OCI-LY7 (cell line): ENCODE measurements around the gene TXNL4B. TPM values are rescaled to one million over a fixed set of nuclear protein-coding genes. Genes with fewer than 3 reads are reported as not detected.
"Not testable (repeated sequence)": the region's sequence is repeated elsewhere in the genome, so short reads cannot be mapped to it uniquely, and the experiment has no call there.

ENCODE experiments used
- BruUV-seq: library from RNA; stranded (reverse); fragments of 400-500 nt; replicated peaks from 2 replicates; lab custom pipeline; 2021; lab: Mats Ljungman, UMichigan
- CTCF ChIA-PET: fragments of 300-600 bp; sonication (Branson Sonifier 250); formaldehyde crosslinking; loops from one replicate; lab custom pipeline; 2022; ENCODE audit warnings: antibody characterized with exemption; ENCODE audit not compliant: unreplicated experiment; lab: Charles Lee
- POLR2A ChIA-PET: fragments of 300-600 bp; sonication (Branson Sonifier 250); formaldehyde crosslinking; loops from one replicate; lab custom pipeline; 2022; ENCODE audit warnings: antibody characterized with exemption; lab: Charles Lee
- DNase-seq: peaks from one replicate; pipeline ENCODE4 v3.0.0-alpha.2; 2015; ENCODE audit warnings: low spot score
- H2AFZ ChIP-seq: fragments of 200-600 bp; sonication (generic), shearing (Covaris generic); 2 replicates; pipeline ENCODE4 v1.6.1; 2014; ENCODE audit warnings: mild to moderate bottlenecking, antibody characterized with exemption, low read length, moderate library complexity
- H3K27ac ChIP-seq: fragments of 200-600 bp; sonication (generic); 2 replicates; pipeline ENCODE4 v1.5.1; 2014; ENCODE audit warnings: mixed run types, low read depth, mild to moderate bottlenecking, moderate library complexity, low read length, inconsistent platforms; ENCODE audit not compliant: poor library complexity, severe bottlenecking
- H3K36me3 ChIP-seq: fragments of 200-600 bp; sonication (generic); 2 replicates; pipeline ENCODE4 v1.6.1; 2014; ENCODE audit warnings: mild to moderate bottlenecking, antibody characterized with exemption, low read length, moderate library complexity, mixed read lengths; ENCODE audit not compliant: insufficient read depth
- H3K4me1 ChIP-seq: fragments of 200-600 bp; sonication (generic); 2 replicates; pipeline ENCODE4 v1.5.1; 2014; ENCODE audit warnings: mild to moderate bottlenecking, low read length; ENCODE audit not compliant: insufficient read depth, poor library complexity, severe bottlenecking
- H3K4me2 ChIP-seq: fragments of 200-600 bp; sonication (generic); 2 replicates; pipeline ENCODE4 v1.6.1; 2014; ENCODE audit warnings: mild to moderate bottlenecking, low read length
- H3K4me3 ChIP-seq: fragments of 200-600 bp; sonication (generic); 2 replicates; pipeline ENCODE4 v1.5.1; 2014; ENCODE audit warnings: mild to moderate bottlenecking, low read depth, low read length; ENCODE audit not compliant: poor library complexity, severe bottlenecking
- H3K79me2 ChIP-seq: fragments of 200-600 bp; sonication (generic); 2 replicates; pipeline ENCODE4 v1.6.1; 2016; ENCODE audit warnings: low read depth, mild to moderate bottlenecking, low read length, moderate library complexity, mixed read lengths; ENCODE audit not compliant: insufficient read depth
- H3K9me2 ChIP-seq: fragments of 200-600 bp; sonication (generic); 2 replicates; pipeline ENCODE4 v1.6.1; 2016; ENCODE audit warnings: mild to moderate bottlenecking, low read length, mixed read lengths; ENCODE audit not compliant: insufficient read depth
- H3K9me3 ChIP-seq: fragments of 200-600 bp; sonication (generic); 2 replicates; pipeline ENCODE4 v1.6.1; 2014; ENCODE audit warnings: mild to moderate bottlenecking, mixed run types, low read length, mixed read lengths
- H4K20me1 ChIP-seq: fragments of 200-600 bp; sonication (generic); 2 replicates; pipeline ENCODE4 v1.6.1; 2014; ENCODE audit warnings: mild to moderate bottlenecking, antibody characterized with exemption, low read length, moderate library complexity, mixed read lengths; ENCODE audit not compliant: insufficient read depth
- EZH2phosphoT487 ChIP-seq: fragments of 200-600 bp; sonication (generic); IDR thresholded peaks from 2 replicates; pipeline ENCODE4 v1.6.1; 2018; ENCODE audit warnings: low read depth, borderline replicate concordance, mild to moderate bottlenecking, mixed run types, antibody characterized with exemption, low read length, moderate library complexity, mixed read lengths
- intact Hi-C: fragments of 100-400 bp; cut with micrococcal nuclease; formaldehyde crosslinking; loops from one replicate; pipeline ENCODE4 v1.10.0; 2022; ENCODE audit not compliant: unreplicated experiment
- total RNA-seq, 2 experiments: library from RNA; depleted of rRNA in 1 of 2; stranded (reverse); fragments of >200 nt in 1 of 2; shearing (Covaris generic) in 1 of 2; gene quantifications; 2 replicates each; pipeline ENCODE4 v1.2.3, GENCODE V29; 2014 to 2022
- TF ChIP-seq, protein P1 (sequence below): fragments of 200-600 bp; sonication (generic); conservative IDR thresholded peaks from 2 replicates; pipeline ENCODE4 v1.5.1; 2014; ENCODE audit warnings: mild to moderate bottlenecking, antibody characterized with exemption, low read length, moderate library complexity, mixed read lengths

The TXNL4B gene
- total RNA-seq, 2 experiments from 2014 or later: 7.9 to 14.5 TPM

- peaks cover 56% of the 10 kb centered on the region for H3K36me3 ChIP-seq
- DNase-seq: no peak
- no peak overlapping the region for H3K4me2 ChIP-seq
- no peaks in the 10 kb centered on the region for H3K9me2 ChIP-seq
- H3K27ac ChIP-seq: no peak overlapping the region
- intact Hi-C loops: no loop called here
- no peak for TF ChIP-seq EZH2phosphoT487
- TF ChIP-seq, protein P1, sequence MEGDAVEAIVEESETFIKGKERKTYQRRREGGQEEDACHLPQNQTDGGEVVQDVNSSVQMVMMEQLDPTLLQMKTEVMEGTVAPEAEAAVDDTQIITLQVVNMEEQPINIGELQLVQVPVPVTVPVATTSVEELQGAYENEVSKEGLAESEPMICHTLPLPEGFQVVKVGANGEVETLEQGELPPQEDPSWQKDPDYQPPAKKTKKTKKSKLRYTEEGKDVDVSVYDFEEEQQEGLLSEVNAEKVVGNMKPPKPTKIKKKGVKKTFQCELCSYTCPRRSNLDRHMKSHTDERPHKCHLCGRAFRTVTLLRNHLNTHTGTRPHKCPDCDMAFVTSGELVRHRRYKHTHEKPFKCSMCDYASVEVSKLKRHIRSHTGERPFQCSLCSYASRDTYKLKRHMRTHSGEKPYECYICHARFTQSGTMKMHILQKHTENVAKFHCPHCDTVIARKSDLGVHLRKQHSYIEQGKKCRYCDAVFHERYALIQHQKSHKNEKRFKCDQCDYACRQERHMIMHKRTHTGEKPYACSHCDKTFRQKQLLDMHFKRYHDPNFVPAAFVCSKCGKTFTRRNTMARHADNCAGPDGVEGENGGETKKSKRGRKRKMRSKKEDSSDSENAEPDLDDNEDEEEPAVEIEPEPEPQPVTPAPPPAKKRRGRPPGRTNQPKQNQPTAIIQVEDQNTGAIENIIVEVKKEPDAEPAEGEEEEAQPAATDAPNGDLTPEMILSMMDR: no peak
- no peaks in the 10 kb centered on the region for H3K4me1 ChIP-seq
- H3K4me3 ChIP-seq: no peak overlapping the region
- H4K20me1 ChIP-seq: no peaks in the 10 kb centered on the region
- BruUV-seq: no TSS peak
- CTCF ChIA-PET: no interaction called here
- POLR2A ChIA-PET: no interaction called here
- no peaks in the 10 kb centered on the region for H3K79me2 ChIP-seq
- H3K9me3 ChIP-seq: 0 out of 2 replicates have a peak, but pooled peaks cover 12% of the 10 kb centered on the region
- H2AFZ ChIP-seq: no peak overlapping the region
These were observed 9.0 kb downstream of the TXNL4B start for GRCh38 chr16:72084445-72084844.

DNA sequence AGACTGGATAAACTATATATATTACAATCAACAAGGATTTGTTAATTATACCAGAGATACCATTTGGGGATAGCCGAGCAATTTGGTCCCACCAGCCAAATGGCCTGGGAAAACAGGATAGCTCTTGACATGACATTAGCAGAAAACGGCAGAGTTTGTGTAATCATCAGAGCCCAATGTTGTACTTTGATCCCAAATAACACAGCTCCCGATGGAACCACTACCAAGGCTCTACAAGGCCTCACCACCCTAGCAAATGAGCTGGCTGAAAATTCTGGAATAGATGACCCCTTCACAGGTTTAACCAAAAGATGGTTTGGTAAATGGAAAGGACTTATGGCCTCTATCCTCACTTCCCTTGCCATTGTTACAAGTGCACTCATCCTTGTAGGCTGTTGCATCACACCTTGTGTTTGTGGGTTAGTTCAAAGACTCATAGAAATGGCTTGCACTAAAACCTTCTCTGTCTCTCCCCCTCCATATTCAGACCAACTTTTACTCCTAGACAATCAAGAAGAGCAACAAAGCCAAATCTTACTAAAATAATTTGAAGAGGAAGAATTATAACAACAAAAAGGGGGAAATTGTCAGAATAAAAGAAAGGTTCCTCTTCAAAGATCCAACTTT, 9.5 kb downstream of the TXNL4B start:
- Histone ChIP-seq H3K4me1 (no peaks in the 10 kb centered on the region), H3K9me2 (no peaks in the 10 kb centered on the region), H3K4me2 (no peak overlapping the region), H3K36me3 (peaks cover 50% of the 10 kb centered on the region), H3K79me2 (no peaks in the 10 kb centered on the region), H3K9me3 (0 out of 2 replicates have a peak, but pooled peaks cover 12% of the 10 kb centered on the region), H2AFZ (no peak overlapping the region), H3K4me3 (no peak overlapping the region), H3K27ac (no peak overlapping the region), H4K20me1 (no peaks in the 10 kb centered on the region)
- BruUV-seq: no TSS peak
- TF ChIP-seq EZH2phosphoT487: no peak
- TF ChIP-seq, protein P1: no peak
- intact Hi-C loops: no loop called here
- ChIA-PET CTCF (no interaction called here), POLR2A (interaction anchor here (1.7 kb wide), 1 partner anchor 9 kb away, joined by 4 read pairs; the partner anchor contains the start of genes DHX38 and TXNL4B)
- no peak for DNase-seq

GRCh38 chr16:72076991-72077706, 16.3 kb downstream of the TXNL4B start:
- POLR2A ChIA-PET: interaction anchor here (0.9 kb wide), 1 partner anchor 466 kb away, joined by 4 read pairs; no protein-coding TSS in a partner anchor
- intact Hi-C loops, DNase-seq, H3K9me3 ChIP-seq, BruUV-seq, H2AFZ ChIP-seq, H3K4me2 ChIP-seq, H3K79me2 ChIP-seq, H3K36me3 ChIP-seq, H3K9me2 ChIP-seq, H4K20me1 ChIP-seq, H3K4me1 ChIP-seq, H3K27ac ChIP-seq, CTCF ChIA-PET, H3K4me3 ChIP-seq: not testable (repeated sequence)

GRCh38 chr16:72075067-72075466, 18.4 kb downstream of the TXNL4B start:
- H3K4me1 ChIP-seq, H3K27ac ChIP-seq, H3K9me3 ChIP-seq, H4K20me1 ChIP-seq, intact Hi-C loops, H3K36me3 ChIP-seq, POLR2A ChIA-PET, BruUV-seq, DNase-seq, H3K4me2 ChIP-seq, H3K79me2 ChIP-seq, H2AFZ ChIP-seq, CTCF ChIA-PET, H3K4me3 ChIP-seq, H3K9me2 ChIP-seq: not testable (repeated sequence)
